ENCODE data around the gene CXCR6.
"Not testable (repeated sequence)": the region's sequence is repeated elsewhere in the genome, so short reads cannot be mapped to it uniquely, and the experiment has no call there.

The CXCR6 gene

GRCh38 chr3:45992133-45992729, 49.0 kb downstream of the CXCR6 start:
- no peak for DNase-seq

DNA sequence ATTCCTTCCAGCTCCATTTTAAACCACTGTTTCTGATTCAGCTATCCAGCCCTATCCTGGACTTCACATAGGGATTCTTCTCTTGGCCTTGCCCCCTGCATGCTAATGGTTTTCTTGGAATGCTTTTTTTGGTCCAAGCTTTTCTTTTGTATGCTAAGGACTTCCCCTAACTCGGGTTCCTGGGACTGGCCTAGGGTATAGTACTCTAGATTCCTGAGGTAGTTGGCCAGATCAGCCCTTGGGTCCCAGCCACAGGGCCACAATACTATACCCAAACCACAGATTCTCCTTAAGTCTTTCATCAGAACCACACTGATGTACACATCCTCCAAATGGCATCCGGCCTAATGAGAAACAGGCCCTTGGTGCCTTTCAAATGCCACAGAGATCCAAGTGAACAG, 49.6 kb downstream of the CXCR6 start:
- DNase-seq, result peak in 1 of 5 donors; percentile 48

- peak in 2 of 5 donors; percentile 23 to 67 for DNase-seq
These were observed 50.3 kb downstream of the CXCR6 start for GRCh38 chr3:45993421-45994027.

DNA sequence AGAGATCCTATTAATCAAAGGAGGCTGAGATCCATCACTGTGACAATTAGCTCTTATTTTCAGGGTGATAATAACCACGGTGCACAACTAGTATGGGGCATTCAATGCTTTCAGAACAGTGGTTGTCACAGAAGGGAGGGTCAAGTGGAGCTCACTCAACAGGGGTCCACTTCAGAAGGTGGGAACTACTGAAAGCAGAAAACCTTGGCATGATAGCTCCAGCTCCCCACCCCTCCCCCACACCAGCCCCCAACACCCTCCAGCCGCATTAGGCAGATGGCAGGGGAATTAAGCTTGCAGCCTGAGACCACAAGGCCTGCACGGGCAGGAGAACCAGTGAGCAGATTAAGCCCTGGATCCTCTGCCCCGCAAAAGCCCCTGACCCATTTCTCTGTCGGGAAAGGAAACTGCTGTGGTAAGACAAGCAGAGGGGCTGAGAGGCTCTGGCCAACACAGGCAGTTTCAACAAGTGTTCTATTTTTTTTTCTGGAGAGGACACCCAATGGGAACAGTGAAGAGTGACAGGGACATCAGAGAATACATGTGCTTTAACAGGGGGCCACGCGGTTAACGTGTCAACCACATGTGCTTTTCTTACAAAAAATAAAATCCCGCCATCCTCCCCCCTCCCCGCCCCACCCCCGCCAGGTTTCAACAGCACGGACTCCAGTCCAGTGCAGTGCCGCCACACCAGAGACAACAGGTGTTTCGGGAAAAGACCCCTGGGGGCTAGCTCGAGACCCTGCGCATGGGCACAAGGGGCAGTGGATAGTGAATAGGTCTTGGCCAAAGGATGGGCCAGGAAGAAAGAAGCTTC, 51.4 kb downstream of the CXCR6 start:
- peak; percentile 22 to 60 (median 40) for DNase-seq

GRCh38 chr3:45995236-45996192, 52.2 kb downstream of the CXCR6 start, which contains the start of gene FYCO1:
Gene FYCO1, minus strand, starts transcription at chr3:45995824. Its CDS starts 10,914 bp downstream, at chr3:45984910.
- DNase-seq, result peak; percentile 71 to 89 (median 80)

DNA sequence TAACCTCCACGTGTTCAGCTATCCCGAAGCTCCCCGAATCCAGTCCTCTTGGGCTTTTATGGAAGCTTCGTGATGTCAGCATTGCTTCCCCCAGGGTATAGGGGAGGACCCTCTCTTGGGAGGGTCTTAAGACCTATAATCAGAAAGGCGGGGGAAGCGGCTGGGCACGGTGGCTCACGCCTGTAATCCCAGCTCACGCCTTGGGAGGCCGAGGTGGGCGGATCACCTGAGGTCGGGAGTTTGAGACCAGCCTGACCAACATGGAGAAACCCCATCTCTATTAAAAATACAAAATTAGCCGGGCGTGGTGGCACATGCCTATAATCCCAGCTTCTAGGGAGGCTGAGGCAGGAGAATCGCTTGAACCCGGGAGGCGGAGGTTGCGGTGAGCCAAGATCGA, 54.2 kb downstream of the CXCR6 start:
- not testable (repeated sequence) for DNase-seq

DNA sequence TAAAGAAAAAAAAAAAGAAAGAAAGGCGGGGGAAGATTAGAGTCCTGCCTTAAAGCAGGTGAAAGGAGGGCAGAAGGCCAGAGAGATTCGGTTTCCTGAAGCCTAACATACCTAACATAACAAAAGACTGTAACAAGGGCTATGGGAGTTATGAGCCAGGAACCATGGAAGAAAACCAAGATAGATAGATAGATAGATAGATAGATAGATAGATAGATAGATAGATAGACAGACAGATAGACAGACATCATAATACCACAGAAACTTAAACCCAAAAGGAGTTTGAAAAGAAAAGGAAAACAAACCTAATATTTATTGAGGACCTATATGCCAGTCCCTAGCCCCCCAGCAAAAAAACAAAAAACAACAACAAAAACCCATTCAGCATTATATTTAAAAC, 54.7 kb downstream of the CXCR6 start:
- no peak for DNase-seq
